Measurements from ENCODE around the gene PPP4R4. TPM values are rescaled to one million over a fixed set of nuclear protein-coding genes. Genes with fewer than 3 reads are reported as not detected.

PPP4R4 gene
- total RNA-seq, 1 donor from 2014 or later, result not detected

DNA sequence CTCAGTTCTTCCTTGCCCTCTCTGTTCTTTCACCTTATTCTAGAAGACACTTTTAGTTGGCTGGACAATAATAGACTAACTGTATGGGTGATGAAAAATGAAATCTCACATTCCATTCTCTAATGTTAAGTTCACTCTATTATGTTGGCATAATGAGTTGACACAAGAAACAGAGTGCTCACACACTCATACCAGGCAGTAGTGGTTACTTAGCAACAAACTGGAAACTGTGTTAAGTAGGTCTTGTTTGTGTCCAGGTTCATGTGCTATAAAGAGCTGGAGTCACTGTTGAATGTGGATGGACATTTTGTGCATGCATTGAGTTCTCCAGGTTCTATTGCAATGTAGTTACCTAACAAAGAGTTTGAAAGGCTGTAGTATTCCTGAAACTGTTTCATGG, 16.9 kb upstream of the PPP4R4 start:
- Mint-ChIP-seq H3K27ac (ENCODE audit: unreplicated experiment) (no peak overlapping the region), H3K27me3 (ENCODE audit: unreplicated experiment) (peaks cover 39% of the 10 kb centered on the region), H3K4me3 (ENCODE audit: unreplicated experiment) (no peak overlapping the region), H3K36me3 (ENCODE audit: unreplicated experiment) (no peaks in the 10 kb centered on the region), H3K9me3 (ENCODE audit: unreplicated experiment) (no peaks in the 10 kb centered on the region), H3K4me1 (ENCODE audit: unreplicated experiment) (no peaks in the 10 kb centered on the region)
- TF ChIP-seq, protein P1, sequence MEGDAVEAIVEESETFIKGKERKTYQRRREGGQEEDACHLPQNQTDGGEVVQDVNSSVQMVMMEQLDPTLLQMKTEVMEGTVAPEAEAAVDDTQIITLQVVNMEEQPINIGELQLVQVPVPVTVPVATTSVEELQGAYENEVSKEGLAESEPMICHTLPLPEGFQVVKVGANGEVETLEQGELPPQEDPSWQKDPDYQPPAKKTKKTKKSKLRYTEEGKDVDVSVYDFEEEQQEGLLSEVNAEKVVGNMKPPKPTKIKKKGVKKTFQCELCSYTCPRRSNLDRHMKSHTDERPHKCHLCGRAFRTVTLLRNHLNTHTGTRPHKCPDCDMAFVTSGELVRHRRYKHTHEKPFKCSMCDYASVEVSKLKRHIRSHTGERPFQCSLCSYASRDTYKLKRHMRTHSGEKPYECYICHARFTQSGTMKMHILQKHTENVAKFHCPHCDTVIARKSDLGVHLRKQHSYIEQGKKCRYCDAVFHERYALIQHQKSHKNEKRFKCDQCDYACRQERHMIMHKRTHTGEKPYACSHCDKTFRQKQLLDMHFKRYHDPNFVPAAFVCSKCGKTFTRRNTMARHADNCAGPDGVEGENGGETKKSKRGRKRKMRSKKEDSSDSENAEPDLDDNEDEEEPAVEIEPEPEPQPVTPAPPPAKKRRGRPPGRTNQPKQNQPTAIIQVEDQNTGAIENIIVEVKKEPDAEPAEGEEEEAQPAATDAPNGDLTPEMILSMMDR (IDR thresholded peaks at IDR 0.05), result no peak
- no peak for DNase-seq (ENCODE audit: extremely low spot score, unreplicated experiment)

DNA sequence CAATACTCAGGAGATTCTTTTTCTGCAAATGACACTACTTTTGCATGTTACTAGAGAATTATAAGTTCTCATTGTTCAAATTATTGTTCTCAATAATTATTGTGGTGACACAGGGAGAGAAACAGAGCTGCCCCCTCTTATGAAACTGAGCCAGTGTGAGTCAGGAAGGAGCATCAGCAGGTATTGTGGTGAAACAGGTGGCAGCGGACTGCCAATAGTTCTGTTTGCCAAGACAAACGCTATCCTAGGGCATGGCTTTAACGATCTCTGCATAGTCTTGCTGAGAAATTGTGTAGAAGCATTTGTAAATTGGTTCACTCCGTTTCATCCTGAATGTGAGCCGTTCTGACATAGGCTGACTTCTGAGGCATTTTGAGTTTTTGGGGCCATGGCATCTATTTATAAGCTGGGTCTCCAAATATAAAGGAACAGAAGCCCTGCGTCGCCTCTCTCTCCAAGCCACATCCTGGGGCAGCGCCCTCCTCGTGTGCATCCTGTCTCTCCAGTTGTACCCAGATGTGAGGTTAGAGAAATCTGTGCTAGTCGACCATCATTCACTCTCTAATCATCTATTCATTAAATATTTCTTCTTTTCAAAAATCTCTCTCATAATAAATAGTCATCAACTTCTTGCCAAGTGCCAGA, 15.8 kb upstream of the PPP4R4 start:
- H3K36me3 Mint-ChIP-seq (ENCODE audit: unreplicated experiment), result no peaks in the 10 kb centered on the region
- H3K27ac Mint-ChIP-seq (ENCODE audit: unreplicated experiment), result no peak overlapping the region
- no peaks in the 10 kb centered on the region for H3K4me1 Mint-ChIP-seq (ENCODE audit: unreplicated experiment)
- H3K4me3 Mint-ChIP-seq (ENCODE audit: unreplicated experiment), result no peak overlapping the region
- TF ChIP-seq, protein P1 (IDR thresholded peaks at IDR 0.05), result no peak
- peaks cover 36% of the 10 kb centered on the region for H3K27me3 Mint-ChIP-seq (ENCODE audit: unreplicated experiment)
- no peaks in the 10 kb centered on the region for H3K9me3 Mint-ChIP-seq (ENCODE audit: unreplicated experiment)
- no peak for DNase-seq (ENCODE audit: extremely low spot score, unreplicated experiment)

DNA sequence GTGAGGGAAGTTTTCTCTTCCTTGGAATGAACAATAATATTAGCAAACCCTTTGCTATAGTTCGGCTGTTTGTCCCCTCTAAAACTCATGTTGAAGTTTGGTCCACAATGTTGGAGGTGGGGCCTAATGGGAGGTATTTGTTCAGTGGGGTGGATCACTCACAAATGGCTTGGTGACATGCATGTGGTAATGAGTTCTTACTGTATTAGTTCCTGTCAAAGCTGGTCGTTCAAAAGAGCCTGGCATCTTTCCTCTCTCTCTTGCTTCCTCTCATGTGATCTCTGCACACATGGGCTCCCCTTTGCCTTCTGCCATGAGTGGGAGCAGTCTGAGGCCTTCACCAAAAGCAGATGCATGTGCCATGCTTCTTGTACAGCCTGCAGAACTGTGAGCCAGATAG, 13.1 kb upstream of the PPP4R4 start:
- no peaks in the 10 kb centered on the region for H3K4me1 Mint-ChIP-seq (ENCODE audit: unreplicated experiment)
- H3K9me3 Mint-ChIP-seq (ENCODE audit: unreplicated experiment), result no peaks in the 10 kb centered on the region
- H3K36me3 Mint-ChIP-seq (ENCODE audit: unreplicated experiment), result no peaks in the 10 kb centered on the region
- no peak overlapping the region for H3K27ac Mint-ChIP-seq (ENCODE audit: unreplicated experiment)
- no peak overlapping the region for H3K4me3 Mint-ChIP-seq (ENCODE audit: unreplicated experiment)
- no peak for DNase-seq (ENCODE audit: extremely low spot score, unreplicated experiment)
- peaks cover 50% of the 10 kb centered on the region for H3K27me3 Mint-ChIP-seq (ENCODE audit: unreplicated experiment)
- TF ChIP-seq, protein P1 (IDR thresholded peaks at IDR 0.05), result no peak

- no peak for DNase-seq (ENCODE audit: extremely low spot score, unreplicated experiment)
- TF ChIP-seq, protein P1 (IDR thresholded peaks at IDR 0.05), result no peak
- H3K27ac Mint-ChIP-seq (ENCODE audit: unreplicated experiment), result no peak overlapping the region
- no peaks in the 10 kb centered on the region for H3K9me3 Mint-ChIP-seq (ENCODE audit: unreplicated experiment)
- H3K4me1 Mint-ChIP-seq (ENCODE audit: unreplicated experiment), result no peaks in the 10 kb centered on the region
- H3K27me3 Mint-ChIP-seq (ENCODE audit: unreplicated experiment), result peaks cover 54% of the 10 kb centered on the region
- no peak overlapping the region for H3K4me3 Mint-ChIP-seq (ENCODE audit: unreplicated experiment)
- no peaks in the 10 kb centered on the region for H3K36me3 Mint-ChIP-seq (ENCODE audit: unreplicated experiment)
Measured at GRCh38 chr14:94161981-94162380, 12.1 kb upstream of the PPP4R4 start.

DNA sequence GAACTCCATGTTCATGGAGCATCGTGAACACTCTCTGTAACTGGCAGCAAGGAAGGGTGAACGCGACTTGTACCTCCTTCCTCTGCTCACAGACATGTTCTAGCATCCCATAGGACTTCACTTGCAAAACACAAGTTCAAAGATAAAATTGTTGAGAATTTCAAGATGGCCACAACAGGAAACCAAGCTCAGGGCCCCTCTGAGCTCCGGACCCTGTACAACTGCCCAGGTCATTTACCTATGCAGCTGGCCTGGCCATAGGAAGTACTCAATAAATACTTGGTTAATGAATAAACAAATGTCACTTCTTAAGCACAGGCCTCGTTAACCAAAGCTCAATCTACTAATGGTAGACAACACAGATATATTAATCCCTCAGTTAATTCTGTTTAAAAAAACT, 11.7 kb upstream of the PPP4R4 start:
- H3K27ac Mint-ChIP-seq (ENCODE audit: unreplicated experiment), result no peak overlapping the region
- TF ChIP-seq, protein P1 (IDR thresholded peaks at IDR 0.05), result no peak
- H3K27me3 Mint-ChIP-seq (ENCODE audit: unreplicated experiment), result peaks cover 52% of the 10 kb centered on the region
- H3K36me3 Mint-ChIP-seq (ENCODE audit: unreplicated experiment), result no peaks in the 10 kb centered on the region
- H3K4me3 Mint-ChIP-seq (ENCODE audit: unreplicated experiment), result no peak overlapping the region
- H3K9me3 Mint-ChIP-seq (ENCODE audit: unreplicated experiment), result no peaks in the 10 kb centered on the region
- H3K4me1 Mint-ChIP-seq (ENCODE audit: unreplicated experiment), result no peaks in the 10 kb centered on the region
- no peak for DNase-seq (ENCODE audit: extremely low spot score, unreplicated experiment)
